Endothelial cell of umbilical vein (primary cell): ENCODE measurements around the gene DAND5. TPM values are rescaled to one million over a fixed set of nuclear protein-coding genes. Genes with fewer than 3 reads are reported as not detected.

Experiments used
- BruUV-seq: library from RNA; stranded (reverse); fragments of 400-500 nt; replicated peaks from 2 replicates; lab custom pipeline; 2021; lab: Mats Ljungman, UMichigan
- CTCF ChIA-PET: fragments of 300-600, 350-600 bp; sonication (Branson Sonifier 250); formaldehyde crosslinking; loops from one replicate; lab custom pipeline; 2021; ENCODE audit warnings: antibody characterized with exemption, inconsistent platforms; lab: Charles Lee
- POLR2A ChIA-PET: fragments of 300-600, 350-600 bp; sonication (Branson Sonifier 250); formaldehyde crosslinking; loops from one replicate; lab custom pipeline; 2021; ENCODE audit warnings: antibody characterized with exemption, inconsistent platforms; lab: Charles Lee
- DNase-seq: peaks from one replicate; pipeline ENCODE4 v3.0.0-alpha.2; 2011; ENCODE audit warnings: low read depth, low spot score
- FAIRE-seq: peaks from 2 replicates; lab custom pipeline; 2011; peaks lifted over from hg19 to GRCh38; lab: Jason Lieb, UNC
- H2AFZ ChIP-seq: 2 replicates; pipeline ENCODE4 v1.6.0; 2012; ENCODE audit warnings: low read depth, low read length, control low read depth, inconsistent platforms
- H3K27ac ChIP-seq: 2 replicates; pipeline ENCODE4 v1.5.1; 2011; ENCODE audit warnings: low read depth, mild to moderate bottlenecking, control low read depth, low read length, moderate library complexity; ENCODE audit not compliant: insufficient read depth
- H3K27me3 ChIP-seq, 2 experiments: 2 replicates each; pipeline versions ENCODE4 v1.6.0 to v1.6.1; 2011; ENCODE audit warnings: low read length in 2 of 2, mixed read lengths in 1 of 2; ENCODE audit not compliant: control insufficient read depth in 2 of 2, insufficient read depth in 2 of 2
- H3K36me3 ChIP-seq, 2 experiments: 2 replicates in 1 of 2; 3 replicates in 1 of 2; pipeline ENCODE4 v1.5.1; 2011; ENCODE audit warnings: low read length in 2 of 2, mild to moderate bottlenecking in 1 of 2, moderate library complexity in 1 of 2; ENCODE audit not compliant: control insufficient read depth in 2 of 2, insufficient read depth in 2 of 2; ENCODE audit errors: extremely low read depth in 1 of 2
- H3K4me1 ChIP-seq: 3 replicates; pipeline ENCODE4 v1.5.1; 2011; ENCODE audit warnings: mild to moderate bottlenecking, low read length; ENCODE audit not compliant: control insufficient read depth, insufficient read depth; ENCODE audit errors: extremely low read depth
- H3K4me2 ChIP-seq: 2 replicates; pipeline ENCODE4 v1.6.1; 2011; ENCODE audit warnings: low read length, control low read depth, mixed read lengths; ENCODE audit not compliant: insufficient read depth
- H3K4me3 ChIP-seq, 3 experiments: fragments of 200-600 bp in 1 of 3; sonication (generic), shearing (Covaris generic) in 1 of 3; replicated peaks in 1 of 3; 2 replicates each; pipeline ENCODE4 v1.5.1; 2011 to 2016; ENCODE audit warnings: control low read depth in 3 of 3, low read length in 3 of 3, mild to moderate bottlenecking in 2 of 3, inconsistent platforms in 1 of 3, low read depth in 1 of 3, moderate library complexity in 1 of 3; ENCODE audit not compliant: insufficient read depth in 1 of 3
- H3K79me2 ChIP-seq: 2 replicates; pipeline ENCODE4 v1.6.0; 2012; ENCODE audit warnings: low read length, inconsistent platforms; ENCODE audit not compliant: control insufficient read depth, insufficient read depth
- H3K9ac ChIP-seq: replicated peaks from 2 replicates; pipeline ENCODE3; 2011; ENCODE audit warnings: low read length, control low read depth; ENCODE audit not compliant: insufficient read depth; ENCODE audit errors: extremely low read depth
- H3K9me1 ChIP-seq: replicated peaks from 3 replicates; pipeline ENCODE4 v1.6.0; 2011; ENCODE audit warnings: mild to moderate bottlenecking, low read length; ENCODE audit not compliant: control insufficient read depth, insufficient read depth; ENCODE audit errors: extremely low read depth
- H3K9me3 ChIP-seq: replicated peaks from 2 replicates; pipeline ENCODE4 v1.5.1; 2012; ENCODE audit warnings: low read length, inconsistent platforms; ENCODE audit not compliant: control insufficient read depth, insufficient read depth
- H4K20me1 ChIP-seq: replicated peaks from 2 replicates; pipeline ENCODE3; 2011; ENCODE audit warnings: mild to moderate bottlenecking, low read length; ENCODE audit not compliant: control insufficient read depth, insufficient read depth; ENCODE audit errors: extremely low read depth
- EZH2 ChIP-seq: IDR thresholded peaks from 2 replicates; pipeline ENCODE4 v1.6.1; 2012; ENCODE audit warnings: borderline replicate concordance, low read depth, mild to moderate bottlenecking, moderate library complexity, low read length, inconsistent platforms; ENCODE audit not compliant: severe bottlenecking
- GATA2 ChIP-seq: IDR thresholded peaks from 2 replicates; pipeline ENCODE4 v1.7.0; 2011; ENCODE audit warnings: low read depth, mild to moderate bottlenecking, moderate library complexity, mixed read lengths, low read length; ENCODE audit not compliant: insufficient read length, insufficient read depth
- MYC ChIP-seq: IDR thresholded peaks from one replicate; pipeline ENCODE4 v1.6.1; 2011; ENCODE audit warnings: mild to moderate bottlenecking, low read depth, low read length
- POLR2A ChIP-seq: IDR thresholded peaks from 2 replicates; pipeline ENCODE4 v1.6.1; 2012; ENCODE audit warnings: low read depth, mild to moderate bottlenecking, control low read depth, low read length
- POLR2AphosphoS5 ChIP-seq: IDR thresholded peaks from 2 replicates; pipeline ENCODE4 v1.6.1; 2012; ENCODE audit warnings: low read depth, mild to moderate bottlenecking, control low read depth, low read length, moderate library complexity; ENCODE audit not compliant: insufficient read depth
- dilution Hi-C: fragments of 300-500 bp; cut with MboI; formaldehyde crosslinking; loops from one replicate; pipeline ENCODE4 v1.15.0; 2019; ENCODE audit warnings: low sequenced_read_pairs; ENCODE audit not compliant: extremely low pct_ligation_motif_present
- intact Hi-C: fragments of 100-400 bp; cut with micrococcal nuclease; formaldehyde crosslinking; loops from one replicate; pipeline ENCODE4 v1.10.0; 2022
- polyA plus RNA-seq, 4 experiments: library from polyadenylated mRNA; depleted of rRNA in 3 of 4; stranded (reverse) in 3 of 4; unstranded in 1 of 4; fragments of >200 nt; gene quantifications; 2 replicates each; pipeline versions ENCODE4 v1.2.1 to v1.2.3, GENCODE V29; 2011 to 2012; ENCODE audit warnings: missing spikeins in 1 of 4
- total RNA-seq: library from RNA; stranded (reverse); gene quantifications from 2 replicates; pipeline ENCODE4 v1.2.3, GENCODE V29; 2021
- TF ChIP-seq, protein P1 (sequence below): IDR thresholded peaks from 2 replicates; pipeline ENCODE4 v1.6.1; 2011; ENCODE audit not compliant: insufficient read depth, insufficient read length
- TF ChIP-seq, protein P2 (sequence below), 2 donors: IDR thresholded peaks; 1 replicate in 1 of 2; 2 replicates in 1 of 2; pipeline ENCODE4 v1.5.1; 2011; ENCODE audit warnings: low read length in 2 of 2, mild to moderate bottlenecking in 2 of 2, moderate library complexity in 2 of 2, control low read depth in 1 of 2, inconsistent platforms in 1 of 2, low read depth in 1 of 2; ENCODE audit not compliant: insufficient read depth in 1 of 2; ENCODE audit errors: extremely low read depth in 1 of 2

DAND5 gene
- total and polyA plus RNA-seq, 2 donors (not counting 3 experiments of a cell fraction or from before 2014, with no cell fraction given), result 0.06 to 0.20 TPM

DNA sequence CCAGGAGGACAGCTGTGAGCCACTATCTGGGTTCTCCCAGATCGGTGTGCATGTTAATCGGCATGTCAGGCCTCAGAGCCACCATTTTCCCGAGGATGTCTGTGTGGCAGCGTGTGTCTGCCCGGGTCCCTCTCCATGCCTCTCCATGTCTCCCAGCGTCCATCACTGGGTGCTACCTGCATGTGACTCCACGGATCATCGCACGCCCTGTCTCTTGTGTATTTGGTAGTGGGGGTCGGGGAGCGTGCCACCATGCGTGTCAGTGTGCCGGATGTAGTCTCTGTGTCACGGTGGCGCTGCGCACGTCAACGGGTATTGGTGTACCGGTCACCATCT lies 31.8 kb downstream of the DAND5 start:
- no peaks in the 10 kb centered on the region for H3K9me1 ChIP-seq
- H3K4me2 ChIP-seq, result no peak overlapping the region
- FAIRE-seq, result no peak
- no peaks in the 10 kb centered on the region for H3K79me2 ChIP-seq
- ChIA-PET POLR2A (no interaction called here), CTCF (interaction anchor here (3.7 kb wide), 1 partner anchor 59 kb away, joined by 16 read pairs; no protein-coding TSS in a partner anchor)
- H3K9ac ChIP-seq, result no peak overlapping the region
- no TSS peak for BruUV-seq
- intact Hi-C loops (no loop called here), dilution Hi-C loops (no loop called here)
- no peaks in the 10 kb centered on the region for H3K9me3 ChIP-seq
- TF ChIP-seq POLR2AphosphoS5, result no peak
- TF ChIP-seq GATA2, result no peak
- TF ChIP-seq EZH2, result no peak
- TF ChIP-seq, protein P1, sequence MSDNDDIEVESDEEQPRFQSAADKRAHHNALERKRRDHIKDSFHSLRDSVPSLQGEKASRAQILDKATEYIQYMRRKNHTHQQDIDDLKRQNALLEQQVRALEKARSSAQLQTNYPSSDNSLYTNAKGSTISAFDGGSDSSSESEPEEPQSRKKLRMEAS, result no peak
- H2AFZ ChIP-seq, result no peak overlapping the region
- peaks cover 5% of the 10 kb centered on the region for H3K4me1 ChIP-seq
- H4K20me1 ChIP-seq, result no peaks in the 10 kb centered on the region
- no peak overlapping the region for H3K4me3 ChIP-seq
- no peaks in the 10 kb centered on the region for H3K27me3 ChIP-seq
- DNase-seq, result no peak
- no peak overlapping the region for H3K27ac ChIP-seq
- peaks cover 0 to 3% of the 10 kb centered on the region in 2 experiments for H3K36me3 ChIP-seq

DNA sequence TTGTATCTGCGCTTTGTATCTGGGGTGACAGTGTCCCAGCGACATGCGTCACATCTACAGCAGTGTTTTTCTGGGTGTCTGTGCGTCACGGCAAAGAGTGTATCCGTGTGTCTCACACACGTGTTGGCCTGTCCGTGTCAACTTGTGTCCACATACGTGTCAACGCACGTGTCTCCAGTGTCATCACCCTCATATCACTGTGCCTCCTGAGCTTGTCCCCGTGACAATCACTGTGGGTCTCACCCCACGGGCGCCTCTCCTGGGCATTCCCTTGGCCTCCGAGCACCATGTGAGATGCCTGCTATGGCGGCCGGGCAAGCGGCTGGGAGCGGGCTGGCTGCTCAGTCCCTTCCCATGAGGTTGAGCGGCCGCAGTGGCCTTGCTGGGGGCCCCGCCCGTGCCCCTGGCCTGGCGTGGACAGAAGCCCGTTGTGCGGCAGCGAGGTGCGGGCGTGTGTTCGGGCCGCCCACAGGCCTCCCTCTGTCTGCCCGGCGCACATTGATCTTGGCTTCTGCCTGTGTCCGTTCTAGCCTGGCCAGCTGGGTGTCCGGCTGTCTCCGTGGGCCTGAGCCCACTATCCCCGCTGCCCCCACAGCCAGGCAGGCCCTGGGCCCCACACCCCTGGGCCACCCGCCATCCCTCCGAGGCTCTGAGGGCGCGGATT lies 32.3 kb downstream of the DAND5 start:
- H2AFZ ChIP-seq, result no peak overlapping the region
- H3K4me3 ChIP-seq, result no peak overlapping the region
- no peak overlapping the region for H3K27ac ChIP-seq
- DNase-seq (no peak), FAIRE-seq (no peak)
- no peaks in the 10 kb centered on the region for H3K9me1 ChIP-seq
- H3K9ac ChIP-seq, result no peak overlapping the region
- ChIA-PET POLR2A (no interaction called here), CTCF (interaction anchor here (1.4 to 3.7 kb wide), 2 partner anchors 36 to 59 kb away, joined by 3 to 16 read pairs; no protein-coding TSS in a partner anchor)
- no TSS peak for BruUV-seq
- no peaks in the 10 kb centered on the region for H3K79me2 ChIP-seq
- no peaks in the 10 kb centered on the region for H3K27me3 ChIP-seq
- no peaks in the 10 kb centered on the region for H4K20me1 ChIP-seq
- TF ChIP-seq POLR2A, result no peak
- no peak for TF ChIP-seq EZH2
- TF ChIP-seq GATA2, result no peak
- TF ChIP-seq MYC, result no peak
- TF ChIP-seq, protein P1, result no peak
- TF ChIP-seq, protein P2, sequence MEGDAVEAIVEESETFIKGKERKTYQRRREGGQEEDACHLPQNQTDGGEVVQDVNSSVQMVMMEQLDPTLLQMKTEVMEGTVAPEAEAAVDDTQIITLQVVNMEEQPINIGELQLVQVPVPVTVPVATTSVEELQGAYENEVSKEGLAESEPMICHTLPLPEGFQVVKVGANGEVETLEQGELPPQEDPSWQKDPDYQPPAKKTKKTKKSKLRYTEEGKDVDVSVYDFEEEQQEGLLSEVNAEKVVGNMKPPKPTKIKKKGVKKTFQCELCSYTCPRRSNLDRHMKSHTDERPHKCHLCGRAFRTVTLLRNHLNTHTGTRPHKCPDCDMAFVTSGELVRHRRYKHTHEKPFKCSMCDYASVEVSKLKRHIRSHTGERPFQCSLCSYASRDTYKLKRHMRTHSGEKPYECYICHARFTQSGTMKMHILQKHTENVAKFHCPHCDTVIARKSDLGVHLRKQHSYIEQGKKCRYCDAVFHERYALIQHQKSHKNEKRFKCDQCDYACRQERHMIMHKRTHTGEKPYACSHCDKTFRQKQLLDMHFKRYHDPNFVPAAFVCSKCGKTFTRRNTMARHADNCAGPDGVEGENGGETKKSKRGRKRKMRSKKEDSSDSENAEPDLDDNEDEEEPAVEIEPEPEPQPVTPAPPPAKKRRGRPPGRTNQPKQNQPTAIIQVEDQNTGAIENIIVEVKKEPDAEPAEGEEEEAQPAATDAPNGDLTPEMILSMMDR (IDR thresholded peaks at IDR 0.05; ENCODE audit: extremely low read depth in 1 of 2, insufficient read depth in 1 of 2, low read depth in 1 of 2, low read length in 2 of 2), result no peak
- H3K9me3 ChIP-seq, result no peaks in the 10 kb centered on the region
- peaks cover 0 to 3% of the 10 kb centered on the region in 2 experiments for H3K36me3 ChIP-seq
- H3K4me2 ChIP-seq, result no peak overlapping the region
- dilution Hi-C loops, result no loop called here
- H3K4me1 ChIP-seq, result peaks cover 4% of the 10 kb centered on the region
- intact Hi-C loops, result no loop called here
